ENCODE results near the gene EXOSC10. TPM values are rescaled to one million over a fixed set of nuclear protein-coding genes. Genes with fewer than 3 reads are reported as not detected.

EXOSC10 gene
- total RNA-seq (10 to 100 TPM; 72.5 to 85.2 (median 82.1) TPM), total RNA-seq (86.0 to 147 (median 114) reads per million in 29 experiments)
- 68.3 TPM for total RNA-seq (2013)

- H3K27me3 Mint-ChIP-seq: no peaks in the 10 kb centered on the region
- H3K9me3 Mint-ChIP-seq: no peaks in the 10 kb centered on the region
- H3K27me3 ChIP-seq (replicated peaks in 1 of 2; ENCODE audit: control insufficient read depth in 2 of 2, extremely low read depth in 1 of 2, insufficient read depth in 2 of 2, low read length in 1 of 2): no peaks in the 10 kb centered on the region
- H3K9me3 ChIP-seq: no peaks in the 10 kb centered on the region
- CTCF ChIA-PET: interaction anchor here (0.5 to 2.7 kb wide), 4 partner anchors 12 to 90 kb away, joined by 3 to 17 read pairs (median 5); no protein-coding TSS in a partner anchor
- ATAC-seq (replicated peaks in 1 of 4) (peak; percentile 98 to 99 (median 98)), DNase-seq (peak; percentile 85 to 96 (median 93))
- H3K27ac Mint-ChIP-seq: peak within 1 kb of the TSS; percentile 89 to 96
- peaks cover 4% of the 10 kb centered on the region for H3K36me3 Mint-ChIP-seq
- POLR2A ChIA-PET: interaction anchor here in 1 of 2 donors (0.7 to 0.8 kb wide), 3 partner anchors 18 to 808 kb away, joined by 3 to 5 read pairs (median 4); no protein-coding TSS in a partner anchor
- peak within 1 kb of the TSS; percentile 56 for H3K27ac ChIP-seq (ENCODE audit: low read length)
- H3K36me3 ChIP-seq (ENCODE audit: control insufficient read depth in 2 of 2, extremely low read depth in 1 of 2, insufficient read depth in 1 of 2, low read length in 1 of 2): peaks cover 0 to 26% of the 10 kb centered on the region in 2 donors
- under 1% methylated on average over 68 of the region's 78 CpGs for WGBS (ENCODE audit: insufficient coverage)
- H3K4me1 Mint-ChIP-seq: peaks cover 10 to 23% (median 19%) of the 10 kb centered on the region in 3 donors
- H3K4me3 Mint-ChIP-seq: peak within 1 kb of the TSS; percentile 90 to 96 (median 90)
- peak within 1 kb of the TSS; percentile 81 to 87 for H3K4me3 ChIP-seq (ENCODE audit: control insufficient read depth in 1 of 2, extremely low read depth in 1 of 2, low read length in 1 of 2)
- peaks cover 8 to 12% of the 10 kb centered on the region in 2 experiments for H3K4me1 ChIP-seq (ENCODE audit: control insufficient read depth in 1 of 2, extremely low read depth in 1 of 2, insufficient read depth in 2 of 2, low read length in 2 of 2)
Observed at GRCh38 chr1:11099310-11100148, at the start of gene EXOSC10. EXOSC10 (minus strand) TSS chr1:11099869; CDS start chr1:11099831, 38 bp downstream.

DNA sequence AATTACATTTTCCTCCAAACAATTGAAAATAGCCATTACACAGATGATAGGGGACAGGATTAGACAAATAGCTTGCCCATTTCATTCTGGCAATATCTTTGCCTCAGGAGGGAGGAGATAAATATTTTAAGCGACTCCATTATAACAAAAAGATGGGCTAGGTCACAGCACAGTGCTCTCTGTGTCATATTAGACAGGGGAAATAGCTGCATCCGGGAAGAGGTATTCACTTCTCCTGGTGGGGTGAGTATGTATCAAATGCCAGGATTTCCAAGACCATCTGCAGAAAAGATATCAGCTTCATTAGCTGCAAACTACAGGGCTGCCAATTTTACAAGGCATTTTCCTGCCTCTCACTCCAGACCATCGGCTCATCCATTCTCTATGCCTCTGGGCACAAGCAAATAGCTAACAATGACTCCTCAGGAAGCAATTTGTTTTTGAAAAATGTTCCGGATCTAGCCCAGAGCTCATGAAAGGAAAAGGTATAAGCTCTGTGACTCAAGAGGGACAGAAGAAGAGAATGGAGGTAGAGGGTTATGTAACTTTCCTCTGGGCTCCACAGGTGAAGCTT is 47.6 kb upstream of the EXOSC10 start:
- Histone ChIP-seq H3K4me3 (ENCODE audit: control insufficient read depth in 1 of 2, extremely low read depth in 1 of 2, low read length in 1 of 2) (no peak overlapping the region), H3K4me1 (ENCODE audit: control insufficient read depth in 1 of 2, extremely low read depth in 1 of 2, insufficient read depth in 2 of 2, low read length in 2 of 2) (no peaks in the 10 kb centered on the region), H3K27me3 (replicated peaks in 1 of 2; ENCODE audit: control insufficient read depth in 2 of 2, extremely low read depth in 1 of 2, insufficient read depth in 2 of 2, low read length in 1 of 2) (no peaks in the 10 kb centered on the region), H3K36me3 (ENCODE audit: control insufficient read depth in 2 of 2, extremely low read depth in 1 of 2, insufficient read depth in 1 of 2, low read length in 1 of 2) (peaks cover 7 to 89% of the 10 kb centered on the region in 2 donors), H3K9me3 (no peaks in the 10 kb centered on the region), H3K27ac (ENCODE audit: low read length) (no peak overlapping the region)
- WGBS (ENCODE audit: insufficient coverage): no CpG with 5 or more reads among the region's 4 CpGs
- no peak for ATAC-seq (replicated peaks in 1 of 4)
- Mint-ChIP-seq H3K4me3 (no peak overlapping the region), H3K27me3 (no peaks in the 10 kb centered on the region), H3K36me3 (peaks cover 72% of the 10 kb centered on the region), H3K27ac (no peak overlapping the region), H3K9me3 (no peaks in the 10 kb centered on the region), H3K4me1 (no peaks in the 10 kb centered on the region)
- ChIA-PET CTCF (interaction anchor here in 1 of 2 donors (0.7 kb wide), 1 partner anchor 94 kb away, joined by 4 read pairs; no protein-coding TSS in a partner anchor), POLR2A (interaction anchor here in 1 of 2 donors (0.5 kb wide), 1 partner anchor 36 kb away, joined by 4 read pairs; no protein-coding TSS in a partner anchor)
- no peak for DNase-seq

DNA sequence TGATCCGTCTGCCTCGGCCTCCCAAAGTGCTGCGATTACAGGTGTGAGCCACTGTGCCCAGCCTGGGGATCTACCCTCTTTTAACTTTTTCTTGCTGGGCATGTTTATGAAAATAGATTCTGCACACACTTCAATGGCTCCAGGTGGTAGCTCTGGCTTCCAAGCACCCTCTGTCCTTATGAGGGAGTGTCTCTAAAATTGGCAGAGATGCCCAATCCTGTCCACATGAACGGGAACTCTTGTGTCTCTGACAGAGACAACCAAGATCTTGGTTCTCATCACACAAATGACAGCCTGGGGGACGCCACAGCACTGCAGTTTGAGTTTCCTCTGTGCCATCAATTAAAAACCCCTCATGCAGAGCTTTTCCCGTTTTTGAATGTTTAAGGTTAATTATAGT is 46.1 kb upstream of the EXOSC10 start:
- Histone ChIP-seq H3K9me3 (no peaks in the 10 kb centered on the region), H3K27me3 (replicated peaks in 1 of 2; ENCODE audit: control insufficient read depth in 2 of 2, extremely low read depth in 1 of 2, insufficient read depth in 2 of 2, low read length in 1 of 2) (no peaks in the 10 kb centered on the region), H3K4me1 (ENCODE audit: control insufficient read depth in 1 of 2, extremely low read depth in 1 of 2, insufficient read depth in 2 of 2, low read length in 2 of 2) (no peaks in the 10 kb centered on the region), H3K27ac (ENCODE audit: low read length) (no peak overlapping the region), H3K36me3 (ENCODE audit: control insufficient read depth in 2 of 2, extremely low read depth in 1 of 2, insufficient read depth in 1 of 2, low read length in 1 of 2) (peaks cover 0 to 75% of the 10 kb centered on the region in 2 donors), H3K4me3 (ENCODE audit: control insufficient read depth in 1 of 2, extremely low read depth in 1 of 2, low read length in 1 of 2) (no peak overlapping the region)
- ChIA-PET POLR2A (no interaction called here), CTCF (no interaction called here)
- WGBS (ENCODE audit: insufficient coverage): 100% methylated on average over 2 of the region's 6 CpGs
- DNase-seq (no peak), ATAC-seq (replicated peaks in 1 of 4) (no peak)
- H3K4me1 Mint-ChIP-seq: no peaks in the 10 kb centered on the region
- H3K9me3 Mint-ChIP-seq: no peaks in the 10 kb centered on the region
- H3K36me3 Mint-ChIP-seq: peaks cover 64% of the 10 kb centered on the region
- no peak overlapping the region for H3K27ac Mint-ChIP-seq
- no peak overlapping the region for H3K4me3 Mint-ChIP-seq
- no peaks in the 10 kb centered on the region for H3K27me3 Mint-ChIP-seq

DNA sequence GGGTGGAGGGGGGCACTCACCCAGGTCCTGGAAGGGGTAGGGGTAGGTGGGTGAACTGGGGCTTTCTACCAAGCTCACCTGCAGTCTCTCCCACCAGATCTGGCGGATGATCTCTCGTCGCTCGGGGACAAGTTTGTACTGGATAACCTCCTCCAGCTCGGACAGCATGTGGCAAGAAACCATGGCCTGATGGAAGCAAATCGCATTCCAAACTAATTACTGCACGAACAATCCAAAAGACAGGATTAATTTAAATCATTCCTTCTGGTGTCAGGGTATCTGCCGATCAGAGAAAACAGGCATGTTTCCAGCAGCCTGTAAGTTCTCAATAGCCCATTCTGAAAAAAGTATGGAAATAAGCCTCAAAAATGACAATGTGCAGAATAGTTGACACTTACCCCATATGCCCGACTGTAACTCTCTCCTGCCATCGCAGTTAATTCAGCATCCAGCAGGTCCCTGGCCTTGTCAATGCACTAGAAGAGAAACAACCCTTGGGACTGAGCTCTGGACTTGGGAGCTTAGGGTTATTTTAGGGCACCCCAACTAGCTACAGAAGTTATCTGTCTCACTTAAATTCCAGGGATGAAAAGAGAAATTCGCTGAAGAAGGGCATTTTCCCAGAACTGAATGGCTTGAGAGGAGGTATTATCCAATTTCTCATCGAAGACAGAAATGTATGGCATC is 45.0 kb upstream of the EXOSC10 start:
- Mint-ChIP-seq H3K36me3 (peaks cover 55% of the 10 kb centered on the region), H3K27ac (no peak overlapping the region), H3K4me3 (no peak overlapping the region), H3K9me3 (no peaks in the 10 kb centered on the region), H3K27me3 (no peaks in the 10 kb centered on the region), H3K4me1 (no peaks in the 10 kb centered on the region)
- ATAC-seq (replicated peaks in 1 of 4): no peak
- H3K4me3 ChIP-seq (ENCODE audit: control insufficient read depth in 1 of 2, extremely low read depth in 1 of 2, low read length in 1 of 2): no peak overlapping the region
- ChIA-PET CTCF (no interaction called here), POLR2A (no interaction called here)
- no peak overlapping the region for H3K27ac ChIP-seq (ENCODE audit: low read length)
- no peak for DNase-seq
- peaks cover 0 to 72% of the 10 kb centered on the region in 2 donors for H3K36me3 ChIP-seq (ENCODE audit: control insufficient read depth in 2 of 2, extremely low read depth in 1 of 2, insufficient read depth in 1 of 2, low read length in 1 of 2)
- H3K9me3 ChIP-seq: no peaks in the 10 kb centered on the region
- no peaks in the 10 kb centered on the region for H3K4me1 ChIP-seq (ENCODE audit: control insufficient read depth in 1 of 2, extremely low read depth in 1 of 2, insufficient read depth in 2 of 2, low read length in 2 of 2)
- no peaks in the 10 kb centered on the region for H3K27me3 ChIP-seq (replicated peaks in 1 of 2; ENCODE audit: control insufficient read depth in 2 of 2, extremely low read depth in 1 of 2, insufficient read depth in 2 of 2, low read length in 1 of 2)
- 80% methylated on average over 3 of the region's 12 CpGs for WGBS (ENCODE audit: insufficient coverage)

- H3K4me3 Mint-ChIP-seq: no peak overlapping the region
- peaks cover 53% of the 10 kb centered on the region for H3K36me3 Mint-ChIP-seq
- ChIA-PET CTCF (no interaction called here), POLR2A (no interaction called here)
- WGBS (ENCODE audit: insufficient coverage): no CpG with 5 or more reads among the region's 2 CpGs
- ATAC-seq (replicated peaks in 1 of 4) (no peak), DNase-seq (no peak)
- H3K9me3 ChIP-seq: no peaks in the 10 kb centered on the region
- no peaks in the 10 kb centered on the region for H3K4me1 ChIP-seq (ENCODE audit: control insufficient read depth in 1 of 2, extremely low read depth in 1 of 2, insufficient read depth in 2 of 2, low read length in 2 of 2)
- no peak overlapping the region for H3K27ac Mint-ChIP-seq
- peaks cover 4 to 70% of the 10 kb centered on the region in 2 donors for H3K36me3 ChIP-seq (ENCODE audit: control insufficient read depth in 2 of 2, extremely low read depth in 1 of 2, insufficient read depth in 1 of 2, low read length in 1 of 2)
- H3K27me3 ChIP-seq (replicated peaks in 1 of 2; ENCODE audit: control insufficient read depth in 2 of 2, extremely low read depth in 1 of 2, insufficient read depth in 2 of 2, low read length in 1 of 2): no peaks in the 10 kb centered on the region
- no peaks in the 10 kb centered on the region for H3K27me3 Mint-ChIP-seq
- H3K4me1 Mint-ChIP-seq: no peaks in the 10 kb centered on the region
- H3K27ac ChIP-seq (ENCODE audit: low read length): no peak overlapping the region
- no peak overlapping the region for H3K4me3 ChIP-seq (ENCODE audit: control insufficient read depth in 1 of 2, extremely low read depth in 1 of 2, low read length in 1 of 2)
- H3K9me3 Mint-ChIP-seq: no peaks in the 10 kb centered on the region
Observed at GRCh38 chr1:11143907-11144306, 44.2 kb upstream of the EXOSC10 start.

DNA sequence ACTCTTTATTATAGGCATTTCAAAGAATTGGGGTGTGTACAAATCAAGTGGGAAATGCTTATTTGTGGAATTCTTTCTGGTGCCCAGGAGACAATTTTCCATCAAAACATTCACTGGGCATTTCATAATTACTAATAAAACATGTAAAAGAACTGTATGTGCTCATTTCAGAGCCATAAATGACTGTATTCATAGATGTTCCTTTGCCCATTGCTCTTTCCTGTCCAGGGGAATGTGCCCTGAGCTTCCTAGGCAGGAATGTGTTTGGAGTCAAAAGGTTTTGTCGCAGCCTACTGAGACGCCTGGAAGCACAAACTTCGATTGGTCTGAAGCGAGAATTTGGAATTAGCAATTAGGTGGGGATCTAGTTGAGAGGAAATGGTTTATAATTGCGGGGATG is 43.7 kb upstream of the EXOSC10 start:
- no peaks in the 10 kb centered on the region for H3K4me1 ChIP-seq (ENCODE audit: control insufficient read depth in 1 of 2, extremely low read depth in 1 of 2, insufficient read depth in 2 of 2, low read length in 2 of 2)
- H3K27ac ChIP-seq (ENCODE audit: low read length): no peak overlapping the region
- Mint-ChIP-seq H3K4me1 (no peaks in the 10 kb centered on the region), H3K27me3 (no peaks in the 10 kb centered on the region), H3K4me3 (no peak overlapping the region), H3K9me3 (no peaks in the 10 kb centered on the region), H3K36me3 (peaks cover 58% of the 10 kb centered on the region), H3K27ac (no peak overlapping the region)
- ATAC-seq (replicated peaks in 1 of 4) (no peak), DNase-seq (no peak)
- ChIA-PET POLR2A (no interaction called here), CTCF (no interaction called here)
- H3K27me3 ChIP-seq (replicated peaks in 1 of 2; ENCODE audit: control insufficient read depth in 2 of 2, extremely low read depth in 1 of 2, insufficient read depth in 2 of 2, low read length in 1 of 2): no peaks in the 10 kb centered on the region
- no CpG with 5 or more reads among the region's 5 CpGs for WGBS (ENCODE audit: insufficient coverage)
- peaks cover 4 to 70% of the 10 kb centered on the region in 2 donors for H3K36me3 ChIP-seq (ENCODE audit: control insufficient read depth in 2 of 2, extremely low read depth in 1 of 2, insufficient read depth in 1 of 2, low read length in 1 of 2)
- H3K9me3 ChIP-seq: no peaks in the 10 kb centered on the region
- no peak overlapping the region for H3K4me3 ChIP-seq (ENCODE audit: control insufficient read depth in 1 of 2, extremely low read depth in 1 of 2, low read length in 1 of 2)

Measured in T-cell (primary cell).